Superior temporal gyrus (tissue), 1 donor: Measurements from ENCODE around the gene ZNRD2.

Source experiments
- DNase-seq: peaks from one replicate; pipeline ENCODE4 v3.0.0-alpha.2; 2016; ENCODE audit errors: extremely low spot score

Gene ZNRD2

DNA sequence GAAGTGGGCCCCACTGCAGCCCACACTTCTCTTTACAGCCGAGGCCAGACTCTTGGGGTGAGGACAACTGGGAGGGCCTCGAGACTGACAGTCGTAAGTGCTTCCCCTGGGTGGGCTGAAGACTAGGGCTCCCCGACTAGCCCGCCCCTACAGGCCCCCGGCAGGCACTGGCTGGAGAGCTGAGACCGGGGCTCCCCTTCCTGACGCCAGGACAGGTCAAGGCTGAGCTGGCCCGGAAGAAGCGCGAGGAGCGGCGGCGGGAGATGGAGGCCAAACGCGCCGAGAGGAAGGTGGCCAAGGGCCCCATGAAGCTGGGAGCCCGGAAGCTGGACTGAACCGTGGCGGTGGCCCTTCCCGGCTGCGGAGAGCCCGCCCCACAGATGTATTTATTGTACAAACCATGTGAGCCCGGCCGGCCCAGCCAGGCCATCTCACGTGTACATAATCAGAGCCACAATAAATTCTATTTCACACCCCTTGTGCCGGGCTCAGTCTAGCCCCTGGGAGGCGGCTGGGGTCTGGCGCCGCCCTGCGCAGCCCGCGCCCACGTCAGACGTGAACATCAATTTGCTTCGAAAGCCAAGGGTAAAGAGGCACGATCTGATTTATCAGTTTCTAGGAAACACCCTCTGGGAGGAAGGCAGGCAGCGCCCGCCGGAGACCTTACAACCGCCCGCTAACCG, 31.9 kb upstream of the ZNRD2 start:
- DNase-seq: no peak

DNA sequence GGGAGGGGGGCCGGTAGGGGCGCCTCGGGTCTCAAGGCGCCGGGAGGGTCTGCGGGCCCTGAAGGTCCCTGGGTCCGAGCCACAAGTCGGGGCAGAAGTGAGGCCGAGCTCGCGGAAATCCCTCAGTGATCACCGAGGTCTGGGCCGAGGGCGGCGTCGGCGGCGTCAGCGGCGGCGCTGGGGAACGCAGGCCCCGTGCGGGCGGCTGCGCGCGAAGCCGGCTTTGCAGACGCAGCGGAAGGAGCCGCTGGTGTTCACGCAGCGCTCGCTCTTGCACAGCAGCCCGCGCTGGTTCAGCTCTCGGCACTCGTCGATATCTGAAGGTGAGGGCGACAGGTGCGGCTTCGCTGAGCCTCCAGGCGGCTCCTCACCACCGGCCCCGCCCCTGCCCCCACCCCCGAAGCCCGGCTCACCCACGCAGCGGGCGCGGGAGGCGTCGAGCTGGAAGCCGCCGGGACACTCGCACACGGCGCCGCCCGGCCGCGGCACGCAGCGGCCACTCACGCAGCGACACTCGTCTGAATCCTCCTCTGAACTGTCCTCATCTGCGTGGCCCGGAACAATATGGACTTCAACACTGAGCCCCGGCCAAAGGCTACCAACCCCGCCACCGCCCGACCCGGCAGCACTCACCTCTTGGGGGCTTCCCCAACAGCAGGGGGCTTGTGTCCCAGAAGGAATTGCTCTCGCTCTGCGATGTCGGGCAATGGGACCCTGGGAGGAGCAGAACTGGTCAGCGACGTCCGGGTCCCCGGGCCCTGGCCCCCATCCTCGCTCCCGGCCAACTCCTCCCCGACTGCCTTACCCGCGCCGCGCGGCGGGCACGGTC, 31.1 kb upstream of the ZNRD2 start:
- DNase-seq: no peak

DNA sequence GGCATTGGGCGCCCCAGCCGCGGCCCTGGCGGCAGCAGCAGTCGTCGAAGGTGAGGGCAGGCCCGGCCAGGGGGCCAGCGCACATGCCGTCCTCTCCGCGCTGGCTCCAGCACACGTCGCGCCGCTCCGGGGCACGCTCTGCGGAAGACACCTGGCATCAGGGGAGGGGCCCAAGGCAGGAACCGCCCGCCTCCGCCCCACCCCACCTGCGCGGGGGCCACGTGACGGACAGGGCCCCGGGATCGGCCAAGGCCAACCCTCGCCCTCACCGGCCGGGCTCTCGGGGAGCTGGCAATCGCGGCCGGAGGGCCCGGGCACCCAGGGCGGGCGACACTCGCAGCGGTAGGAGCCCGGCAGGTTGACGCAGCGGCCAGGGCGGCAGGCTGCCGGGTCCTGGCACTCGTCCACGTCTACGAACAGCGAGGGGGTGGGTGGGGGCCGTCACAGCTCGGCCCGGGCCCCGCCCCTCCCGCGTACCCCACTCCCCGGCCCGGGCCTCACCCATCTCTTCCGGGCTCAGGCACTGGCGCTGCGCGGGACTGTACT, 30.5 kb upstream of the ZNRD2 start:
- no peak for DNase-seq

DNA sequence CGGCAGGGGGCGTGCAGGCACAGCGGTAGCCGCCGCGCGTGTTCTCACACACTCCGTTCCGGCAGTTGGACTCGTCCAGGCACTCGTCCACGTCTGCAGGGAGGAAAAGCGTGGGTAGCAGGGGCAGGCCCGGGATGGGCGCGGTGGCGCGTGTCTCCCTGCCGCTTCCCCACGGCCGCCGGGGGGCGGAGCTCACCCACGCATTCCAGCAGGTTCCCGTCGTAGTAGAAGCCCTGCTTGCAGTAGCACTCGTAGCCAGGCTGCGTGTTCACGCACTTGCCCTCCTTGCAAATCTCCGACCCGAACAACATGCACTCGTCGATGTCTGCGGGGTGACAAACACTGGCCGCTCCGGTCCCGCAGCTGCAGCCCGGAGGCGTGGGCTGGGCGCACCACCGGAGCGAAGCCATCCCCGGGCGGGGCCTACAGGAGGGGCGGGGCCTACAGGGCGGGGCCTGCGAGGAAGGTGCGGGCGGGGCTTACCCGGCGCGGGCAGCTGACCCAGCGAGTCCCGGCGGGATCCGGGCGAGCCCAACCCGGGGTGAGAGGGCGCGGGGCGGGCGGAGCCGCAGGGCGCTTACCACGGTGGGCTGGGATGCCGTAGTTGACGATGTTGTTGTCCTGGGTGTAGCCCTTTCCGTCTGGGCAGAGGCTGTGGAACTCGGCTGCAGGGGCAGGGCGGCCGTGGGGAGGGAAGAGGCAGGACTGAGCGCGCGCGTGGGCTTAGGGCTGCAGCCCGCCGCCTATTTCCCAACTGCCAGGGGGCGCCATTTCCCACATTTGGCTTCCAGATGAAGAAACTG, 29.8 kb upstream of the ZNRD2 start:
- peak; percentile 92 for DNase-seq

DNA sequence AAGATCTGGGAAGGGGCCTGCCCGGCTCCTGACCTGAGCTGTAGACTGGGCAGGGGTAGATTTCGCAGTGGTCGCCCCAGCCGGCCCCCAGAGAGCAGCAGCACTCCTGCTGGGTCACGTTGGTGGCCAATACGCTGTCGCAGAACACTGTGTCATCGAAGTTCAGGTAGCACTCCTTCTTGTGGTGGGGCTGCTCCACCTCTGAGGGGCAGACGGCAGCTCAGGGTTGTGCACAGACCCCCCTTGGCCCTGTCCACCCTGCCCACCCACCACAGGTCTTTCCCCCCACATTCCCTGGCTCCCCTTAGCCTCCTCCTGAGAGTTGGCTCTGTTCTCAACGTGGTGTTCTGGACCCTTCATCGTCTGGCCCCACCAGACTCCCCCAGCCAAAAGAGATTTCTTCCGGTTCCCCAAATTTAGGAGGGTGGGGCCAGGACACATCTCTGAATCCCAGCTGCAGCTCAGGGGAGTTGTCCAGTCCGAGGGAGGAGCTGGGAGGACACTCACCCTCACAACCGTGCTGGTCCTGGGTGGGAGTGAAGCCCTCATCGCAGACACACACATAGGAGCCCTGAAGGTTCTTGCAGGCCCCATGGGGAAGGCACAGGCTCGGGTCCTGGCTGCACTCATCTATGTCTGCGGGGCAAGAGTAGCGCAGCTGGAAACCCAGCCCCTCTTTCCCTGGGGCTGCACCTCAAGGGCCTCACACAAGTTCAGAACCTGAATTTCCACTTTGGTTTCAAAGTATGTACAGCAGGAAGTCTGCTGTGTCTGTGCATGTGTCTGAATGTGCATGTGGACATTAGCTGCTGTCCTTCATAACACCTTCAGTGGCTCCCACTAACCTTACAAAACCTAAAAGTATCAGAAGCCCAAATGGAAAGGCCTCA, 28.9 kb upstream of the ZNRD2 start:
- no peak for DNase-seq

DNA sequence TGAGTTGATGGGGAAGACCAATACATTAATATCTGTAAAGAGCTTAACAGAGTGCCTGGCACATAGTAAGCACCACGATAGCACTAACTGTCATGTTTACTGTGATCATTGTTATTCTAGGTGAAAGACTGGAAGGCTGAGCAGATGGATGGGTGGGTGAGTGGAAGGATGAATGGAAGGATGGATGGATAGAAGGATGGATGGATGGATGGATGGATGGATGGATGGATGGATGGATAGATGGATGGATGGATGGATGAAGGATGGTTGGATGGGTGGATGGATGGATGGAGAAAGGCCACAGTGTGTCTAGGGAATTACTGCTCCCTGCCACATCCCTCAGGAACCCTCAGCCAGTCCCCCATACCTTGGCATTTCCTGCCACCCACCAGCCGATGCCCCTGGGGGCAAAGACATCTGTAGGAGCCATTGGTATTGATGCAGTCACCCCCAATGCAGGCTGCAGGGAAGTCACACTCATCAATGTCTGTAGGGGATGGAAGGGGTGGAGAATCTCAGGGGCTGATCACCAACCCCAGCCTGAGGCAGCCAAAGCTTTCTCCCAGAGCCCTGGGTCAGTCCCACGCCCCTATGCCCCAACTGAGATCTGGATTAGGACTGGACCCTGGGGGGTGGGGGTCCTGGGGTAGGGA, 27.4 kb upstream of the ZNRD2 start:
- no peak for DNase-seq

DNA sequence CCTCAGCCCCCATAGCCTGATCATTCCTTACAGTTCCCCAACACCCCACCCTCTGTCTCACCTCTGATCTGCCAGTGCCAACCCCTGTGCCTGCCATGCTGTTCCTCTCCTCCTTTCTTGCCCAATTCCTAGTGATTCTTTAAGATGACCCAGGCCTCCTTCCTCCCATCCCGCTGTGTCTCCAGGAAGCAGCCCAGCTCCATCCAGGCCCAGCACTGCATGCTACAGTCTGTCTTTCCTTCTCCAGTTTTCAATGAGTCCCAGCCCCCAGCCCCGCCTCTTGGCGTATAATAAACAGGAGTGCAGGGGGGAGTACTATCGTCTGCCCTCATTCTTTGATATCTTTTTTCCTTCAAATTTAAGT, 24.4 kb upstream of the ZNRD2 start:
- DNase-seq: no peak

DNA sequence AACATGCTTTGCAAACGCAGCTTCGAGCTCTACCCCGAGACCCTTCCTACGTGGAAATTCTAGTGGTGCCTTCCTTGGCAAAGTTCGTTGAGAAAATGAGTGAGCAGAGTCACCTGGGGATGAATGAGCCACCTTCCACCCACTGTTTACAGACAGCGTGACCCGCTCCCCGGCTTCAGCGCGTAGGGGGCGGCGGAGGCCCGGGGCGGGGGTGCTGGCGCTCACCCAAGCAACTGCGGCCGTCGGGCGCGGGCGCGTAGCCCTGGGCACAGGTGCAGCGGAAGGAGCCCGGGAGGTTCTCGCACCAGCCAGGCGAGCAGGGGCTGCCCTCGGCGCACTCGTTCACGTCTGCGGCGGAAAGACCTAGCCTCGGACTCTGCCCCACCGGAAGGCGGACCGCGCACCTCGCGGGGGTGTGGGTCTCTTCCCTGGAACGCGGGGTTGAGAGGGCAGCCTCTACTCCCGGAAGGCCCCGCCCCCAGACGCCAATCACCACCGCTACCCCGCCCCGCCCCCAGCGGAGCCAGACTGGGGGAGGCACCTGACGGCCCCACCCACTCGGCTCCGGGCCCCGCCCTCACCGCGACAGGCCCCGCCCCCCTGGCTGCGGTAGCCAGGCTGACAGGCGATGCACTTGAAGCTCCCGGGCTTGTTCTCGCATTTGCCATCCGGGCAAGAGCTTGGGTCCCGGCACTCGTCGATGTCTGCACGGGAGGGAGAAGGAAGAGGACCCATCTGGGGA, 23.9 kb upstream of the ZNRD2 start:
- DNase-seq: no peak

DNA sequence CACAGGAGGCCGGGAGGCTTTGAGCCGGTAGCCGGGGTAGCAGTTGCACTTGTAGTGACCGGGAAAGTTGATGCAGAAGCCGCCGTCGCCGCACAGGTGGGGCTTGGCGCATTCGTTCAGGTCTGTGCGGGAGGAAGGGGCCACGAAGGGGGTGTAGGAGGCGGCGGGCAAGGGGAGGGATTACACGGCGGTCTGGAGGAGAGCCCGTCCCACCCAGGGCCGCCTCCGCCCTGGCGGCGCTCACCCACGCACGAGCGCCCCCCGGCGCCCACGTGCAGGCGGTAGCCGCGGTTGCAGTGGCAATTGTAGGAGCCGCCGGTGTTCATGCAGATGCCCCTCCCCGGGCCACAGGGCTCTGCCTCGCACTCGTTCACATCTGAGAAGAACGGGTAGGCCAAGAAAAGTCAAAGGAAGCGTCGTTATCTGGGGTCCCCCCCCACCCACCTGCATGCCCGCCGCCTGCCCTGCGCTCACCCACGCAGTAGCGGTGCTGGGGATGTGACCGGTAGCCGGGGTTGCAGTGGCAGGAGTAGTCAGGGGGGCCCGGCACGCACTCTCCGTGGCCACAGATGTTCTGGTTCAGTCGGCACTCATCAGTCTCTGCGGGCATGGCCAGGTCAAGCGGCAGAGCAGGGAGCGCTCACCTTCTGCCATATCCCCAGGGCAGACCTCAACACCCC, 22.7 kb upstream of the ZNRD2 start:
- no peak for DNase-seq

DNA sequence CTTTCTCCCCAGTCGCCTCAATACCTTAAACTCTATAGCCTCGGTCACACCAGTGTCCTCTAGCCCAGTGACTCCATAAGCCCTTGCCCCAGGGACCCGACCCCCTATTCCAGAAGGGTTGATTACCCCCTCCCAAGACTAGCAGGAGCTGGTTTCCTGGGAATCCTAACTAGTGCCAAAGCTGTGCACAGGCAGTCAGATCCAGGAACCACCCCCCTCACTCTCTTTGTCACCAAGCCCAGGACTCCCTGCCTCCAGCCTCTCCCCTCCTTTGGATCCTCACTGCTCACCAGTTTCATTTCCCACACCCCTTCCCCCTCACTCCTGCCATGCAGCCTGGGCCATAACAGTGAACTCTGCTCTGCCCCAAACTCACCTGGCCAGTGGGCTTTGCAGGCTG, 21.9 kb upstream of the ZNRD2 start:
- no peak for DNase-seq

DNA sequence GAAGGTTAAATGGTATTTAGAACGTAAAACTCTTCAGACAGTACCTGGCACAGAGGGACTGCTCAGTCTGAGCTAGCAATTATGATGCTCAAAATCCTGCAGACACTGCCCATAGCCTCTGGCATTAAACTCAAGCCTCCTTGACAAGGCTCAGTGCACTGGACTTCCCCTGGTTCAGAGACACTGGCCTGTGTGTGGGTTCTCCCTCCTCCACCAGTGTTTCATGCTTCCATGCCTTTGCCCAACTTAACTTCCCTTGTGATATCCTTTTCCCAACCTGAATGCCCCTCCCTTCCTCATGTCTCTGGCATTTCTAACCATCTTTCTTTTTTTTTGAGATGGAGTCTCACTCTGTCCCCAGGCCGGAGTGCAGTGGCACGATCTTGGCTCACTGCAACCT, 21.2 kb upstream of the ZNRD2 start:
- DNase-seq: no peak

DNA sequence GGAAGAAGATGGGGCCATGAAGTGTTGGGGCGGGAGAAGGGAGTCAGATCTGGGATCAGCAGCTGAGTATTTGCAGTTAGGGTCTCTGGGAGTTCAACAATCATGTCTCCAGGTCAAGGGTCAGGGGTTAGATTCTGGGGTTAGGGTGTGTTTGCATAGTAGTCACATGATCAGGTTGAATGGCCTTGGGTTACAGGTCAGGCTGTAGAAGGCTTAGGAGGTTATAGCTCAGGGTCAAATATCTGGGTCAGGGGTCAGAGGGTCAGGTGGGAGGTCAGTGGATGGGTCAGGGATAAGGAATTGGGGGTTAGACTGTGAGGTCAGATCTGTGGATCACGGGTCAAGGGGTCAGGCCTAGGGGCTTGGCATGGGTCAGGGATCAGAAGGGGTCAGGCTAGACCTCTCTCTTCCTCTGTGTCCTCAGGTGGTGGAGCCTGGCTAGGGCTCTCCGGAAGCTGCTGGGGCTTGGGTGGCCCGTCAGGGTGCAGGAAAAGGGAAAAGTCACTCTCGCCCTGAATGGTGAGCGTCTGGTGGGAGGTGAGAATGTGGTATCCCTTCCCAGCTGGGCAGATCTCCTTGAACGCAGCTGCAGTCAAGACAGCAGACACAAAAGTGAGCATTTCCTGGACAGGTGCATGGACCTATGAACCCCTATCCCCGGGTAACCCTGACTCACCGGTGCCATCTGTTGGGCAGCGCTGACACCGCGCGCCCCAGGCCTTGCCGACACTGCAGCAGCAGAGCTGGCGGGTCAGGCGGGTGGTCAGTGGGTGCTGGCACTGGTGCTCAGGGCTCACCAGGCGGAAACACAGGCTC, 18.5 kb upstream of the ZNRD2 start:
- no peak for DNase-seq

DNA sequence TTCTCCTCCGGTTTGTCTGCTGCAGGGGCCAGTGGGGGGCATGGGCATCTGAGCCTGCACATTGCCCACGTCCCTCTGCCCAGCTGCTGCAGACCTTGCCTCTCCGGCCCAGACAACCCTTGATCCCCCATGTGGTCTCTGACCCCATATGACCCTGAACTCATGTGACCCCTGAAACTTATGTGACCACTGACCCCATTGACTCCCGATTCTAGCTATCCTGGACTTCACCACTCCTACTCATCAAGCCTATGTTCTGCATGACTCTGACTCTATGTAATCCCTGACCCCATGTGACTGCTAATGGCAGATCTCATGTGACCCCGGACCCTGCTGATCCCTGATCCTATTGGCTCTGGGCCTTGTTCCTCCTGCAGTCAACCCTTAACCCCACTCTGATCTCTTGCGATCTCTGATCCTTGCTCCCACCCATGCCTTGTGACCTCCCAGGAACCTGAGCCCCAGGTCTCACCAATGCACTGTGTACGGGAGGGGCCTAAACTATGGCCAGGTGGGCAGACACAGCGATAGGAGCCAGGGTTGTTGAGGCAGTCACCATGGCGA, 17.8 kb upstream of the ZNRD2 start:
- DNase-seq: no peak

DNA sequence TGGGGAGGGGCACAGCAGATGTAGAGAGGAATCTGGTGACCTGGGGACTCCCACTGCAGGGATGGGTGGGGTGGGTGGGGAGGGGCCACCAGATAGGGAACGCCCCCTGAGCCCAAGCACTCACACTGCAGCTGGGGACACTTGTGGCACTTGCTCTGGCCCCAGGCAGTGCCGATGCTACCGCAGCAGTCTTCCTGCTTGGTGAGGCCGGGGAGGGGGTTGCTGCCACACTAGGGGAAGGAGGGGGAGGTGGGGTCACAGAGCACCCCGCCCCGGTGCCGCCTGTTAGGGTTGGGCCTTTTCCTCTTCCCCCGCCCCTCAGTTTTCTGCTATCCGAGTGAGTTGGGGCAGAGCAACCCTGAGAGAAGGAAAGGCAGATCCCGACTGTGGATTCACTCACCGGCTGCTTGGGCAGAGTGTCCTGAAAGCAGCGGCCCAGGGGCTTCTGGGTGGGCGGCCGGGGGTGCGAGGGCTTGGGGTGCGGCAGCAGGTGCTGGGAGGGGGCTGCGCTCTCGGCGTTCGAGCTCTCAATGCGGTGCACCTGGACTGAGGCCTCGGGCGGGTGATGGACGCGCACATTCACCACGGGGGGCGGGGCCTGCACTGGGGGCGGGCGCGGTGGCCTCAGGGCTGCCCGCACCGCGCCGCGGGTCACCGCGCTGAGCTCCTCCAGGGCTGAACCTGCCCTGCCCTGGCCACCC, 16.8 kb upstream of the ZNRD2 start:
- DNase-seq: no peak

DNA sequence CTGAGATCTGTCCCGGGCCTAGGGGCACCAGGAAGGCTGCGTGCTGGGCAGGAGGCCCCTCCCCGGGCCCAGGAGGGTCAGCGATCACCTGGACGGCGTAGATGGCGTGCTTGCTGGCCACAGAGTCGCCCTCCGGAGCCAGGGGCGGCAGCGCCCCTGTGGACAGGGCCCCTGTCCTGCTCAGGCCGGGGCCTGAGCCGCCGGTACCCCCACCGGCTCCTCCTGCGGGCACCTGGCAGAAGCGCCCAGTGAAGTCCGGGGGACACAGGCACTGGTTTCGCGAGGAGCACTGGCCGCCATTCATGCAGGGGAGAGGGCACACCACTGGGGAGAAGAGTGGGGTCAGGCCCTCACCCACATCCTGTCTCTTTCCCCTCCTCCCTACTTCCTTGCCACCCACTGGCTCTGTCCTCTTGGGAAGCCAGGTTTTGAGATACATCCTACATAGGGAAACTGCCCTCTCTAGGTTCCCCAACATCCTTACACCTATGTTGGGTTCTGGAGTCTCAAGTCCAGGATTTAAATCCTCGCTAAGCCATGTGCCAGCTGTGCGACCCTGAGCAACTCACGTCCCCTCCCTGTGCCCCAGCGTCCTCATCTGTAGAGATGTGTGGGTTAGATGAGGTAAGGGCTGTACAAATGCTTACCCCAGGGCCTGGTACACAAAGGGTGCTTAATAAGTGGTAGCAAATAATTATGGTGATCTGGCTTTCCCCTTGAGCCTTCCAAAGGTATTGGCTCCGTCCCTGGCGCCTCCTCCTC, 16.0 kb upstream of the ZNRD2 start:
- no peak for DNase-seq

DNA sequence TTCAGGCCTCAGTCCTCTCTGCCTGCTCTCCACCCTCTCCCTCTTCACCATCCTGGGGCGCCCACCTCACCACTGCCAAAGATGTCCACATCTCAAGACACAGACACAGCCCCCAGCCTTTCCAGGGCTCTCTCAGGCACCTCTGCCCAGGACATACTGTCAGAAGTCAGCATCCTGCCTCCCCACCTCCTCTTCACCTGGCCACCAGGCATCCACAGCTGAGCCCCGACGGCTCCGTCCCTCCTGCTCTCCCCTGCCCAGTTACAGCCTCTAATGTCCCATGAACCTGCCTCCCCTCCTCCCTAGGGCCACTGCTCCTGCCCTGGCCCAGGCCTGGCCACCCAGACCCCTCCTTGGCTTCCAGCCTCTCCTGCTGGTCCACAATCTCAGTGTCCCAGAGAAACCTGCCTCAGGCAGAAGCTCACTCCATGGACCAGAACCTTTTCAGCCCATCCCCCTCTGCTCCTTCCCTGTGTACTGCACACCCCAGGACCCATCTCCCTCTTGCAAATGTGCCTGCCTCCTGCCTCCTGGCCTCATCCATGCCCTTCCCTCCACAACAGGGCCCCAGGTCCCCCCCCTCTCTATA, 15.3 kb upstream of the ZNRD2 start:
- no peak for DNase-seq
